ENCODE measurements around the gene MLXIPL. TPM values are rescaled to one million over a fixed set of nuclear protein-coding genes. Genes with fewer than 3 reads are reported as not detected.

MLXIPL gene
- total and polyA plus RNA-seq, 2 of the 8 experiments (the other 6 are each of a cell fraction or from before 2014, with no cell fraction given) = 9.4 to 10.6 TPM

GRCh38 chr7:73648593-73649332, 24.4 kb upstream of the MLXIPL start:
- peaks cover 0 to 30% (median 25%) of the 10 kb centered on the region in 4 experiments; a peak in 6 of 7 replicates for H3K27me3 ChIP-seq (replicated peaks in 1 of 4; ENCODE audit: control insufficient read depth in 3 of 4, extremely low read depth in 1 of 4, insufficient read depth in 3 of 4, low read length in 3 of 4)
- no peak overlapping the region for H4K8ac ChIP-seq (ENCODE audit: extremely low read depth, insufficient read depth, low read length)
- H3K9ac ChIP-seq (replicated peaks in 1 of 4; ENCODE audit: extremely low read depth in 1 of 4, low read depth in 3 of 4, low read length in 3 of 4) = no peak overlapping the region
- H2BK12ac ChIP-seq (ENCODE audit: low read depth, low read length) = 0 out of 2 replicates have a peak overlapping the region, but pooled peaks have one; percentile 39
- FAIRE-seq (no peak), DNase-seq (ENCODE audit: low read depth in 1 of 2, low spot score in 2 of 2) (no peak)
- no peak overlapping the region for H2AK5ac ChIP-seq (ENCODE audit: low read depth, low read length)
- peaks cover 8% of the 10 kb centered on the region; the same call in 1 of the 2 replicates for H3K23me2 ChIP-seq (ENCODE audit: low read depth, low read length)
- H3K4me1 ChIP-seq (replicated peaks in 1 of 4; ENCODE audit: control insufficient read depth in 3 of 4, insufficient read depth in 4 of 4, low read length in 3 of 4) = peaks cover 0 to 14% (median 7%) of the 10 kb centered on the region in 4 experiments; a peak in 6 of 7 replicates
- no peak overlapping the region for H3K27ac ChIP-seq (ENCODE audit: low read depth, low read length)
- H4K20me1 ChIP-seq (replicated peaks in 1 of 2; ENCODE audit: control insufficient read depth in 1 of 2, insufficient read depth in 2 of 2, low read length in 2 of 2) = no peaks in the 10 kb centered on the region
- no peak overlapping the region for H3K23ac ChIP-seq (ENCODE audit: insufficient read length)
- CTCF ChIA-PET (ENCODE audit: partially characterized antibody) = interaction anchor here (1.1 kb wide), 1 partner anchor 28 kb away, joined by 3 read pairs; no protein-coding TSS in a partner anchor
- H3K79me1 ChIP-seq (ENCODE audit: low read depth, low read length) = no peaks in the 10 kb centered on the region
- no peak overlapping the region; the same call in 1 of the 2 replicates for H3K18ac ChIP-seq (ENCODE audit: extremely low read depth, low read length)
- H2BK20ac ChIP-seq (ENCODE audit: low read length) = 0 out of 2 replicates have a peak overlapping the region, but pooled peaks have one; percentile 61
- no peak for TF ChIP-seq NRF1 (IDR thresholded peaks at IDR 0.05; ENCODE audit: low read depth, low read length)
- TF ChIP-seq POLR2A (IDR thresholded peaks at IDR 0.05; ENCODE audit: control extremely low read depth in 1 of 2, low read depth in 2 of 2, low read length in 2 of 2) = no peak
- TF ChIP-seq YY1 (IDR thresholded peaks at IDR 0.05; ENCODE audit: low read depth, low read length) = no peak
- no peak for TF ChIP-seq HDAC6 (IDR thresholded peaks at IDR 0.05; ENCODE audit: low read depth, low read length)
- no peak for TF ChIP-seq TAF1 (IDR thresholded peaks at IDR 0.05; ENCODE audit: low read depth, low read length)
- TF ChIP-seq TEAD4 (IDR thresholded peaks at IDR 0.05; ENCODE audit: low read depth, low read length) = no peak
- TF ChIP-seq RAD21 (IDR thresholded peaks at IDR 0.05 in 1 of 2, conservative IDR thresholded peaks at IDR 0.05 in 1 of 2; ENCODE audit: low read depth in 2 of 2, low read length in 2 of 2) = no peak
- no peak for TF ChIP-seq CBX8 (IDR thresholded peaks at IDR 0.05; ENCODE audit: borderline replicate concordance, low read depth, low read length)
- no peak for TF ChIP-seq ZNF274 (IDR thresholded peaks at IDR 0.05; ENCODE audit: borderline replicate concordance, extremely low read depth, low read length)
- no peak for TF ChIP-seq CEBPB (IDR thresholded peaks at IDR 0.05; ENCODE audit: low read depth, low read length)
- TF ChIP-seq HDAC2 (IDR thresholded peaks at IDR 0.05; ENCODE audit: borderline replicate concordance in 1 of 2, low read depth in 2 of 2, low read length in 2 of 2) = no peak
- H3K36me3 ChIP-seq (ENCODE audit: control insufficient read depth in 2 of 4, insufficient read depth in 4 of 4, low read length in 3 of 4) = no peaks in the 10 kb centered on the region
- no peak overlapping the region for H4K91ac ChIP-seq (replicated peaks; ENCODE audit: insufficient read length, low read length)
- H4K5ac ChIP-seq (ENCODE audit: insufficient read length, low read depth, low read length) = no peak overlapping the region
- no peaks in the 10 kb centered on the region for H3K9me3 ChIP-seq (ENCODE audit: insufficient read depth in 2 of 2, low read depth in 1 of 2, low read length in 1 of 2)
- H3K4me2 ChIP-seq (ENCODE audit: insufficient read depth in 1 of 2, low read depth in 2 of 2, low read length in 2 of 2) = peak overlapping the region; percentile 46 to 87; a peak in 3 of 4 replicates
- peak overlapping the region in 2 of 4 experiments; percentile 38 to 72; a peak in 3 of 8 replicates for H3K4me3 ChIP-seq (ENCODE audit: extremely low read depth in 1 of 4, insufficient read depth in 2 of 4, low read depth in 3 of 4, low read length in 4 of 4)
- H2BK5ac ChIP-seq (ENCODE audit: low read depth, low read length) = no peak overlapping the region
- H2AFZ ChIP-seq (ENCODE audit: low read length) = 0 out of 2 replicates have a peak overlapping the region, but pooled peaks have one; percentile 7
- no peak overlapping the region for H2BK120ac ChIP-seq (replicated peaks; ENCODE audit: low read depth, low read length)
- no peak overlapping the region for H3K4ac ChIP-seq (replicated peaks; ENCODE audit: insufficient read length, low read depth, low read length)
- H3K14ac ChIP-seq (ENCODE audit: insufficient read length) = no peak overlapping the region
- POLR2A ChIA-PET (ENCODE audit: partially characterized antibody) = no interaction called here
- 0 out of 2 replicates have a peak overlapping the region, but pooled peaks have one; percentile 61 for H2BK15ac ChIP-seq (ENCODE audit: low read length)
- no peaks in the 10 kb centered on the region for H3K79me2 ChIP-seq (ENCODE audit: control insufficient read depth in 1 of 2, insufficient read depth in 2 of 2, low read length in 2 of 2)
- 27% methylated on average over 1 of the region's 1 CpG; no CpG with 5 or more reads in 1 of the 2 experiments for WGBS, 2 experiments (ENCODE audit: extremely low coverage in 1 of 2, insufficient coverage in 1 of 2, insufficient read length in 1 of 2, insufficient replicate concordance in 2 of 2, low coverage in 1 of 2, low lambda C conversion rate in 2 of 2, missing lambda C conversion rate in 1 of 2)
- H3K56ac ChIP-seq (replicated peaks; ENCODE audit: insufficient read length, low read depth, low read length) = no peak overlapping the region
